K562 (cell line): ENCODE measurements around the gene HS3ST4. TPM values are rescaled to one million over a fixed set of nuclear protein-coding genes. Genes with fewer than 3 reads are reported as not detected.

Experiments used
- ATAC-seq: fragments of 200-7000 bp; cut with Tn5 transposase; 3 replicates; pipeline ENCODE4 v1.9.1; 2020; ENCODE audit warnings: moderate library complexity
- BruUV-seq: library from RNA; stranded (reverse); fragments of 400-500 nt; replicated peaks from 2 replicates; lab custom pipeline; 2021; lab: Mats Ljungman, UMichigan
- CTCF ChIA-PET: fragments of 300-600 bp; formaldehyde crosslinking; extraction: SDS; loops from one replicate; lab custom pipeline; 2021; ENCODE audit warnings: low intra/inter-chr PET ratio; lab: Yijun Ruan, JAX
- POLR2A ChIA-PET: fragments of 300-600, 350-650 bp; sonication (Branson Sonifier 250); formaldehyde crosslinking; extraction: SDS; loops from one replicate; lab custom pipeline; 2021; ENCODE audit warnings: antibody characterized with exemption, inconsistent platforms; lab: Yijun Ruan, JAX
- DNase-seq, 4 experiments: peaks; one replicate each; pipeline versions ENCODE4 v3.0.0 to v3.0.0-alpha.2; 2011 to 2018; ENCODE audit warnings: low spot score in 3 of 4, mixed read lengths in 3 of 4; ENCODE audit errors: extremely low read depth in 1 of 4
- FAIRE-seq: peaks from 2 replicates; lab custom pipeline; 2011; peaks lifted over from hg19 to GRCh38; lab: Jason Lieb, UNC
- H2AFZ ChIP-seq: 2 replicates; pipeline ENCODE4 v1.6.0; 2011; ENCODE audit warnings: low read depth, low read length, control low read depth, inconsistent platforms
- H3K27ac ChIP-seq: fragments of 200-600 bp; 3 replicates; pipeline ENCODE4 v1.8.0; 2011; ENCODE audit warnings: low read depth, mild to moderate bottlenecking, control low read depth, inconsistent platforms, low read length, moderate library complexity, mixed read lengths; ENCODE audit errors: extremely low read depth
- H3K27me3 ChIP-seq, 2 experiments: fragments of 300-600 bp in 1 of 2; 2 replicates in 1 of 2; 3 replicates in 1 of 2; pipeline versions ENCODE4 v1.6.0 to v1.8.0; 2011; ENCODE audit warnings: inconsistent platforms in 2 of 2, low read length in 2 of 2, mild to moderate bottlenecking in 1 of 2, mixed read lengths in 1 of 2, moderate library complexity in 1 of 2; ENCODE audit not compliant: control insufficient read depth in 2 of 2, insufficient read depth in 2 of 2
- H3K36me3 ChIP-seq: fragments of 300-600 bp; 3 replicates; pipeline ENCODE4 v1.8.0; 2011; ENCODE audit warnings: mild to moderate bottlenecking, low read length, inconsistent platforms; ENCODE audit not compliant: control insufficient read depth, insufficient read depth
- H3K4me1 ChIP-seq, 2 experiments: fragments of 200-600 bp in 1 of 2; replicated peaks in 1 of 2; 2 replicates in 1 of 2; 3 replicates in 1 of 2; pipeline versions ENCODE4 v1.5.1 to v1.8.0; 2011; ENCODE audit warnings: inconsistent platforms in 2 of 2, low read length in 2 of 2, mild to moderate bottlenecking in 1 of 2, mixed read lengths in 1 of 2, moderate library complexity in 1 of 2; ENCODE audit not compliant: control insufficient read depth in 2 of 2, insufficient read depth in 2 of 2
- H3K4me2 ChIP-seq: 2 replicates; pipeline ENCODE4 v1.6.1; 2011; ENCODE audit warnings: low read length, control low read depth, inconsistent platforms, mixed read lengths; ENCODE audit not compliant: insufficient read depth
- H3K4me3 ChIP-seq: fragments of 200-600 bp; sonication (generic), shearing (Covaris generic); 2 replicates; pipeline ENCODE4 v1.5.1; 2016; ENCODE audit warnings: control low read depth, inconsistent platforms
- H3K79me2 ChIP-seq: fragments of 200-600 bp; 3 replicates; pipeline ENCODE4 v1.8.0; 2011; ENCODE audit warnings: low read length, inconsistent platforms; ENCODE audit not compliant: control insufficient read depth, insufficient read depth
- H3K9ac ChIP-seq, 2 experiments: 2 replicates each; pipeline versions ENCODE4 v1.6.0 to v1.6.1; 2011; ENCODE audit warnings: low read depth in 2 of 2, low read length in 2 of 2, control low read depth in 1 of 2, inconsistent platforms in 1 of 2, mild to moderate bottlenecking in 1 of 2, mixed read lengths in 1 of 2; ENCODE audit not compliant: insufficient read depth in 1 of 2
- H3K9me1 ChIP-seq: one replicate; pipeline ENCODE4 v1.6.0; 2011; ENCODE audit warnings: inconsistent platforms, mild to moderate bottlenecking, low read length, moderate library complexity; ENCODE audit not compliant: control insufficient read depth, insufficient read depth
- H3K9me3 ChIP-seq: replicated peaks from 2 replicates; pipeline ENCODE4 v1.5.1; 2011; ENCODE audit warnings: low read depth, low read length, inconsistent platforms; ENCODE audit not compliant: control insufficient read depth, insufficient read depth
- H4K20me1 ChIP-seq: replicated peaks from 2 replicates; pipeline ENCODE4 v1.6.1; 2011; ENCODE audit warnings: low read length, inconsistent platforms, mixed read lengths; ENCODE audit not compliant: control insufficient read depth, insufficient read depth
- DMBX1 ChIP-seq: fragments of 250-450 bp; sonication (Bioruptor Pico); IDR thresholded peaks from 2 replicates; pipeline ENCODE4 v1.8.0; 2022; ENCODE audit warnings: inconsistent platforms, mild to moderate bottlenecking, moderate library complexity, borderline replicate concordance
- HCFC1 ChIP-seq: IDR thresholded peaks from 2 replicates; pipeline ENCODE4 v1.6.1; 2012; ENCODE audit warnings: low read depth, low read length, improper control_type of control experiment
- JUND ChIP-seq, 2 experiments: IDR thresholded peaks; 2 replicates in 1 of 2; 3 replicates in 1 of 2; pipeline ENCODE4 v1.6.1; 2011; ENCODE audit warnings: borderline replicate concordance in 2 of 2, low read depth in 2 of 2, low read length in 2 of 2, improper control_type of control experiment in 1 of 2, missing biosample characterization in 1 of 2, missing genetic modification characterization in 1 of 2, missing genetic modification reagents in 1 of 2
- NFXL1 ChIP-seq: fragments of 450-650 bp; formaldehyde crosslinking; IDR thresholded peaks from 2 replicates; pipeline ENCODE4 v1.4.0; 2021; ENCODE audit warnings: mild to moderate bottlenecking
- POU5F1 ChIP-seq: fragments of 150-350 bp; IDR thresholded peaks from 2 replicates; pipeline ENCODE4 v1.6.1; 2014; ENCODE audit warnings: borderline replicate concordance, low read length, low read depth, mild to moderate bottlenecking; ENCODE audit not compliant: partially characterized antibody
- RBM25 ChIP-seq: fragments of 200-400 bp; formaldehyde crosslinking; IDR thresholded peaks from 2 replicates; pipeline ENCODE4 v1.6.1; 2018; ENCODE audit warnings: low read length, low read depth, moderate library complexity; ENCODE audit not compliant: severe bottlenecking
- SRSF7 ChIP-seq: fragments of 200-400 bp; formaldehyde crosslinking; optimal IDR thresholded peaks from 2 replicates; pipeline ENCODE3; 2017; ENCODE audit warnings: mild to moderate bottlenecking, low read depth, low read length
- TAF9B ChIP-seq: fragments of 450-650 bp; IDR thresholded peaks from 2 replicates; pipeline ENCODE4 v1.6.1; 2018; ENCODE audit warnings: mild to moderate bottlenecking; ENCODE audit not compliant: partially characterized antibody
- TCF7L2 ChIP-seq: fragments of 150-350 bp; IDR thresholded peaks from 2 replicates; pipeline ENCODE4 v1.6.1; 2016; ENCODE audit warnings: low read depth, mild to moderate bottlenecking, low read length, moderate library complexity
- TSC22D4 ChIP-seq: fragments of 450-650 bp; IDR thresholded peaks from 2 replicates; pipeline ENCODE4 v1.6.1; 2016; ENCODE audit warnings: missing genetic modification characterization, missing biosample characterization, control low read depth
- WGBS: fragments of 100-300 bp; shearing (Covaris generic); methylation state at CpG from one replicate; pipeline ENCODE4 v1.1.6; 2016; ENCODE audit warnings: low coverage, mixed read lengths; ENCODE audit not compliant: insufficient coverage; ENCODE audit errors: missing lambda C conversion rate; 5-methylcytosine and 5-hydroxymethylcytosine counted together
- in situ Hi-C: fragments of 300-500 bp; cut with MboI; formaldehyde crosslinking; loops from 4 replicates; pipeline ENCODE4 v1.15.0; 2018; ENCODE audit warnings: inconsistent platforms, mixed read lengths
- intact Hi-C: fragments of 100-400 bp; cut with micrococcal nuclease; formaldehyde crosslinking; loops from 2 replicates; pipeline ENCODE4 v1.14.2; 2022
- polyA plus RNA-seq, 8 experiments: library from polyadenylated mRNA; depleted of rRNA in 4 of 8; stranded (reverse) in 5 of 8; unstranded in 3 of 8; fragments of >200 nt; fragmentation: Nextera tagmentation in 2 of 8; fragmentation: Illumina TruSeq in 1 of 8; extraction: Ambion mirVana in 2 of 8; extraction: Trizol in 1 of 8; gene quantifications; 2 replicates each; pipeline versions ENCODE4 v1.2.1 to v1.2.3, GENCODE V29; 2011 to 2014; ENCODE audit warnings: inconsistent platforms in 1 of 8, missing spikeins in 1 of 8
- total RNA-seq, 7 experiments: library from RNA; depleted of rRNA in 6 of 7; stranded (reverse); fragments of >200 nt in 6 of 7; fragmentation: Illumina TruSeq in 2 of 7; extraction: Trizol in 2 of 7; gene quantifications; 2 replicates each; pipeline versions ENCODE4 v1.2.1 to v1.2.3, GENCODE V29; 2011 to 2021; ENCODE audit warnings: low replicate concordance in 1 of 7

Gene HS3ST4
- total and polyA plus RNA-seq, 9 of the 15 experiments (the other 6 are each of a cell fraction or from before 2014, with no cell fraction given) = not detected

- Histone ChIP-seq H2AFZ (no peak overlapping the region), H3K9me3 (no peaks in the 10 kb centered on the region), H3K9ac (no peak overlapping the region), H3K4me3 (no peak overlapping the region), H3K79me2 (no peaks in the 10 kb centered on the region), H3K9me1 (no peaks in the 10 kb centered on the region), H3K4me1 (no peaks in the 10 kb centered on the region), H4K20me1 (no peaks in the 10 kb centered on the region; the same call in 1 of the 2 replicates), H3K36me3 (no peaks in the 10 kb centered on the region), H3K4me2 (no peak overlapping the region), H3K27ac (no peak overlapping the region), H3K27me3 (peaks cover 8 to 10% of the 10 kb centered on the region in 2 experiments; a peak in 3 of 5 replicates)
- ATAC-seq (no peak), DNase-seq (no peak), FAIRE-seq (no peak)
- WGBS = 2% methylated on average over 7 of the region's 7 CpGs
- in situ Hi-C loops (no loop called here), intact Hi-C loops (no loop called here)
- ChIA-PET POLR2A (interaction anchor here (0.6 to 1.9 kb wide), 3 partner anchors 10 to 242 kb away, joined by 3 to 5 read pairs (median 4); no protein-coding TSS in a partner anchor), CTCF (no interaction called here)
- TF ChIP-seq TSC22D4 (tag) (no peak), TCF7L2 (no peak), SRSF7 (no peak), NFXL1 (CRISPR knock-in tag) (no peak), HCFC1 (no peak), POU5F1 (no peak), JUND (IDR thresholded peaks at IDR 0.05; ENCODE audit: borderline replicate concordance, low read depth, low read length) (no peak), JUND (tag; IDR thresholded peaks at IDR 0.05; ENCODE audit: borderline replicate concordance, low read depth, low read length) (no peak), TAF9B (no peak), DMBX1 (CRISPR knock-in tag) (no peak), RBM25 (no peak)
- no TSS peak for BruUV-seq
These were observed 7.3 kb downstream of the HS3ST4 start for GRCh38 chr16:25699069-25699468.
